ENCODE measurements around the gene ZBTB21.

- no peak for TF ChIP-seq EZH2 (IDR thresholded peaks at IDR 0.05; ENCODE audit: insufficient read depth, poor library complexity, severe bottlenecking)
- TF ChIP-seq EZH2phosphoT487 (IDR thresholded peaks at IDR 0.05; ENCODE audit: insufficient read depth, low read depth): no peak
Measured at GRCh38 chr21:41965461-41966013, 44.6 kb downstream of the ZBTB21 start.

All from GM23248 (cell line).